Stimulated activated effector memory CD8-positive, alpha-beta T cell treated with anti-CD3 and anti-CD28 coated beads, Interleukin-12 subunit alpha, Interleukin-12 subunit beta, amount 100 ng/mL, for 72 hours (primary cell): ENCODE measurements around the gene SOX8.
A peak's percentile ranks its signal among the peaks of the same experiment; 100 is the strongest.

ENCODE experiments used
- ATAC-seq: fragments of 150-1000 bp; cut with Tn5 transposase; 2 replicates; pipeline ENCODE4 v1.10.0; 2021
- DNase-seq, 2 donors: peaks; one replicate each; pipeline ENCODE4 v3.0.0; 2021 to 2022; ENCODE audit warnings: low spot score in 2 of 2
- H3K27ac Mint-ChIP-seq: one replicate; pipeline ENCODE4 v1.8.0; 2022; ENCODE audit warnings: mild to moderate bottlenecking, mixed read lengths
- H3K36me3 Mint-ChIP-seq: one replicate; pipeline ENCODE4 v1.8.0; 2022; ENCODE audit warnings: mild to moderate bottlenecking, mixed read lengths
- H3K4me1 Mint-ChIP-seq: one replicate; pipeline ENCODE4 v1.8.0; 2022; ENCODE audit warnings: mixed read lengths
- H3K4me3 Mint-ChIP-seq: one replicate; pipeline ENCODE4 v1.8.0; 2022; ENCODE audit warnings: mild to moderate bottlenecking, mixed read lengths
- H3K9me3 Mint-ChIP-seq: one replicate; pipeline ENCODE4 v1.8.0; 2022; ENCODE audit warnings: mixed read lengths

Gene SOX8

GRCh38 chr16:999677-1000076 is 18.1 kb downstream of the SOX8 start:
- Mint-ChIP-seq H3K27ac (peak overlapping the region; percentile 89), H3K9me3 (no peaks in the 10 kb centered on the region), H3K4me3 (no peak overlapping the region), H3K4me1 (peaks cover 64% of the 10 kb centered on the region), H3K36me3 (no peaks in the 10 kb centered on the region)
- DNase-seq (no peak), ATAC-seq (no peak)

DNA sequence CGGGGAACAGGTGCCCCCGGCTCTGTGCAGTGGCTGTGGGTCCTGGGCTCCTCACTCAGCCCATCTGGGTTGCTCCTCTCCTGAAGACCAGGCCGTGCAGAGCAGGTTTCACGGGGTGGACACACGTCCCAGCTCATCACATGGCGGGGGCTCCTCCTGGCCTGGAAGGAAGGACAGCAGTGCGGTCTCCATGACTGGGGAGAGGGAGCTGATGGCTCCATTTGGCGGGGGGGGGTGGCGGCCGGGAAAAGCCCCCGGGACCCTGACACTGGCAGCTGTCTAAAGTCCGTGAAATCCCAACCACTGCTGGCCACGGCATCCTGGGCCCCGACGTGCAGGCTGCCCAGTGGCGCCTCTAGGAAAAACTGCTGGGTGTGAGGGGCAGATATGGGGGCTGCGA is 19.0 kb downstream of the SOX8 start:
- H3K27ac Mint-ChIP-seq, result no peak overlapping the region
- H3K9me3 Mint-ChIP-seq, result no peaks in the 10 kb centered on the region
- H3K4me3 Mint-ChIP-seq, result no peak overlapping the region
- no peak for ATAC-seq
- H3K4me1 Mint-ChIP-seq, result peaks cover 56% of the 10 kb centered on the region
- no peaks in the 10 kb centered on the region for H3K36me3 Mint-ChIP-seq
- DNase-seq, result no peak

- ATAC-seq (no peak), DNase-seq (no peak)
- Mint-ChIP-seq H3K36me3 (no peaks in the 10 kb centered on the region), H3K27ac (no peak overlapping the region), H3K4me3 (no peak overlapping the region), H3K4me1 (peaks cover 56% of the 10 kb centered on the region), H3K9me3 (no peaks in the 10 kb centered on the region)
These were observed 19.5 kb downstream of the SOX8 start for GRCh38 chr16:1001096-1001495.

DNA sequence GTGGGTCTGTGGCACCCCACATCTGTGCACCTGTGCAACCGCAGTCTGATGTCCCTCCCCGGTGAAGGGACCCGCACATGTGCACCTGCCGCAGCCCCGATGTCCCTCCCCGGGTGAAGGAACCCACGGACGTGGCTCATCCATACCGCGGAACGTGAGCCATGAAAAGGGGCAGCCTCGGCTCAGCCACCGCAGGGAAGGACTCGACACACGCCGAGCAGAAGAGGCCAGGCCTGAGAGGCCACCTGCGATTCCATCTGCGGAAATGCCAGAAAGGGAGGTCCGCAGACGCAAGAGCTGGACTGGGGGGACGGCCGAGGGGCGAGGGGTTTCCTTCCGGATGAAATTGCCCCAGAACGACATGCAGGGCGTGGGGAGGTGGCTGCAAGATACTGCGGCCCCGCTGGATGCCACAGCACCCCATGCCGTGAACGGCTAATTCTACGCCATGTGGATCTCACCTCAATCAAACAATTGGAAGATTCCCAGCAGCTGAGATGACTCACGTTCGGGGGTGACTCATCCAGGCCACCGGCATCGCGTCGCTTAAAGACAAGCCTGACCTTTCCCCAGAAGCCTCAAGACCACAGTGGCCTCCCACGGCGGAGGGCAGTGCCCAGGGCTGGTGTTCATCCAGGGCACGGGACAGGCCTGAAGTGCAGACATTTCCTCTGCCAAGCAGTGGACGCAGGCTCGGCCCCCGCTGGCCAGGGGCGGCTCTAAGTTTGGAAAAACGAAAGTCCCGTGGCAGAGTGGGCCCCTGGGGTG is 21.0 kb downstream of the SOX8 start:
- DNase-seq (peak; percentile 56 to 75), ATAC-seq (peak; percentile 77)
- no peaks in the 10 kb centered on the region for H3K36me3 Mint-ChIP-seq
- H3K27ac Mint-ChIP-seq, result peak overlapping the region; percentile 70
- peaks cover 44% of the 10 kb centered on the region for H3K4me1 Mint-ChIP-seq
- peak overlapping the region; percentile 64 for H3K4me3 Mint-ChIP-seq
- H3K9me3 Mint-ChIP-seq, result no peaks in the 10 kb centered on the region

DNA sequence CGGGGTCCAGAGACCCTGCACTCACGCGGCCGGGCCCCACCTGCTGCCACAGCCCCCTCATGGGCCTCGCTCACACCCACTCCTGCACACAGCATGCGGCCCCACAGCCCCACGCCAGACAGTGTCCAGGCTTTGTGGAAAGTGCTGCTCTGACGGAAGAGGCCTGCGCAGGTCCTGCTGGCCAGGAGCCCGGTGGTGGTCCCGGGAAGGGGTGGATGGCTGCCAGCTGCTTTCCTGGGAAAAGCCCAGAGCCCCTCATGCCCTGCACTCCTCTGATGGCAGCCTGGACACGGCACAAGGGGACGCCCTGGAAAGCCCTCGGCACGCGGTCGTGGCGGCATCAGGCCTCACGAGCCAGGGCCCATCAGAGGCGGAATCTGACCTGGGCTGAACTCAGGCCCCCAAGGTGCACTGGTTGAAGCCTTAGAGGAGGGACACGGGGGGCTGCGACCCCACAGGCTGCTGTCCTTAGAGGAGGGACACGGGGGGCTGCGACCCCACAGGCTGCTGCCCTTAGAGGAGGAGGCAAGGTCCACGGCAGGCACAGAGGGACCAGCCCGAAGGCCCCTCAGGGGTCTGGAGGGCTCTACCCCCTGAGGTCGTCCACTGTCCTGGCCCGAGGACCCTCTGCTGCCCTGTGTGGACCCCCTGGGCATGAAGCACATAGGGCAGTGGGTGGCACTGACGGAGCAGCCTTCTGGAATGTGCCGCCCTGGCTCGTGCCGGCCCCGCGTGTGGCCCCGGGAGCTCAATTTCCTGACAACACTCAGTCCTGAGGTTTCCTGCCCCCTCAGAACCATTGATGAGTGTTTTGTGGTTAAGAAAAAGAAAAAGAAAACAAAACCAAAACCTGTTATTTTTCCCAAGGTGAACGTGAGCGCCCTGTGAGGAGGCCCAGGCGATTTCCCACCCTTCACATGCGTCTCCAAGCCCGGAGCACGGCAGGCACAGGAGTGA is 22.1 kb downstream of the SOX8 start:
- Mint-ChIP-seq H3K27ac (peak overlapping the region; percentile 84), H3K4me1 (peaks cover 33% of the 10 kb centered on the region), H3K9me3 (no peaks in the 10 kb centered on the region), H3K4me3 (peak overlapping the region; percentile 64), H3K36me3 (no peaks in the 10 kb centered on the region)
- no peak for DNase-seq
- ATAC-seq, result peak; percentile 72

DNA sequence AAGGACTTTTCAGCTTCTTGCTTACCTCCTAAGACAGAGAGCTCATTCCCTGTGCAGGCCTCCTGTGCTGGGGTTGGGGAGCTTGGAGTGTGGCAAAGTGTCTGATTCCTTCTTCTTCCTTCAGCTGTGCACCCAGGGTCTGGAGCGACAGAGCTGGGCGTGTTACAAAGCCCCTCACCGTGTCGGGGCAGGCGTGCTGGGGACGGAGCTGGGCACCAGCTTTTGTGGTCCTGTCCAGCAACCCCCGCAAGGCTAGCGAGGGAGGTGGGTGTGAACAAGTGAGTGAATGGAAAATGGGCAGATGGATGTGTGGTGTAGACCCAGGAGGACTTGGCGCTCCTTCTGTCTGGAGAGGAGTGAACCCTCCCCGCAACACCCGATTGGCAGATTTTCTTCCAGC is 23.7 kb downstream of the SOX8 start:
- Mint-ChIP-seq H3K4me1 (peaks cover 30% of the 10 kb centered on the region), H3K9me3 (no peaks in the 10 kb centered on the region), H3K4me3 (no peak overlapping the region), H3K27ac (no peak overlapping the region), H3K36me3 (no peaks in the 10 kb centered on the region)
- DNase-seq, result no peak
- ATAC-seq, result no peak

DNA sequence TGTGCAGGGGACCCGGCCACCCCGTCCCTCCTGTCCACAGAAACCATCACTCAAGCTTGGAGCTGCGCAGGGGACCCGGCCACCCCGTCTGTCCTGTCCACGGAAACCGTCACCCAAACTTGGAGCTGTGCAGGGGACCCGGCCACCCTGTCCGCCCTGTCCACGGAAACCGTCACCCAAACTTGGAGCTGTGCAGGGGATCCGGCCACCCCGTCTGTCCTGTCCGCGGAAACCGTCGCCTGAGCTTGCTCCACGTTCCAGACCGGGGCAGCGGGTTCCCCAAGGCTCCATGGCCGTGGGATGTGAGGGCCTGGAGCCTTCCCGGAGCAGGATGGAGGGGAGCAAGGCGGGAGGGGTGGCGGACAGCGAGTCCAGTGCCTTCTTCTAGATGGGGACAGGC is 25.2 kb downstream of the SOX8 start:
- Mint-ChIP-seq H3K27ac (no peak overlapping the region), H3K36me3 (no peaks in the 10 kb centered on the region), H3K9me3 (no peaks in the 10 kb centered on the region), H3K4me3 (no peak overlapping the region), H3K4me1 (peaks cover 30% of the 10 kb centered on the region)
- ATAC-seq (no peak), DNase-seq (no peak)

GRCh38 chr16:1007284-1007850 is 25.8 kb downstream of the SOX8 start:
- Mint-ChIP-seq H3K9me3 (no peaks in the 10 kb centered on the region), H3K36me3 (no peaks in the 10 kb centered on the region), H3K4me1 (peaks cover 25% of the 10 kb centered on the region), H3K4me3 (no peak overlapping the region), H3K27ac (no peak overlapping the region)
- DNase-seq (no peak), ATAC-seq (no peak)

GRCh38 chr16:1008085-1008484 is 26.5 kb downstream of the SOX8 start:
- Mint-ChIP-seq H3K36me3 (no peaks in the 10 kb centered on the region), H3K27ac (no peak overlapping the region), H3K9me3 (no peaks in the 10 kb centered on the region), H3K4me3 (no peak overlapping the region), H3K4me1 (peaks cover 18% of the 10 kb centered on the region)
- no peak for ATAC-seq
- no peak for DNase-seq

DNA sequence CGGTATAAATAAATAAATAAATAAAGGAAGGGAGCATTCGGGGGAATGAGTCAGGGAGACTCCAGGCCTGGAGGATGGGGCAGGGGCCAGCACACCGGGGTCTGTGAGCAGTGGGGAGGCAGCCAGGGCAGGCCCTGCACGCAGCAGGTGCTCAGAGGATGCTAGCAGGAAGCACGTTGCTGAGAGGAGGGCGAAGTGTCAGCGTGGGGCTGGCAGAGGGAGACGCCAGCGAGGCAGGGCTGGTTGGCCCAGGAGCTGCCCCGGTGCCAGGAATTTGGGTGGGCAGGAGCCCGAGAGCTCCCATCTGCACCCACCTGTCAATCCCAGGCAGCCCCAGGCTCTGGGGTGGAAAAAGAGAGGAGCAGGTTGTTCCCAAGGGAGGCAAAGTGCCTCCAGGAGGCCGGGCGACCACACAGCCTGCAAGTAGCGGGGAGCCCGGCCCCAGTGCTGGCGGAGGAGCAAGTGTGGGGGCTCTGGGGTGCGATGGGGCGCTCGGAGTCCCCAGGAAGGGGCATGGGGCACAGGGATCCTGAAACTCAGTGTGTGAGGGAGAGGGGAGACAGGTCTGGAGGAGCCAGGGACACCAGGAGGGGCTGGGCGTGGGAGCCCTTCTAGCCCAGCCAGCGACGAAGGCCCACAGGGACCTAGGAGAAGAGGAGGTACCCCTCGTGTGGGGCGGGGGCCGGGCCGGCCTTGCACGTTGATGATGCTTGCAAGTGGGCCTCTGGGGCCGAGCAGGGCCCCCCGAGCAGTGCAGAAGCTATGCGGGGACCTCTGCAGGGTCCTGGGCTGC is 28.0 kb downstream of the SOX8 start:
- ATAC-seq (no peak), DNase-seq (no peak)
- H3K27ac Mint-ChIP-seq, result peak overlapping the region; percentile 48
- H3K36me3 Mint-ChIP-seq, result no peaks in the 10 kb centered on the region
- H3K4me3 Mint-ChIP-seq, result no peak overlapping the region
- no peaks in the 10 kb centered on the region for H3K9me3 Mint-ChIP-seq
- peaks cover 7% of the 10 kb centered on the region for H3K4me1 Mint-ChIP-seq

DNA sequence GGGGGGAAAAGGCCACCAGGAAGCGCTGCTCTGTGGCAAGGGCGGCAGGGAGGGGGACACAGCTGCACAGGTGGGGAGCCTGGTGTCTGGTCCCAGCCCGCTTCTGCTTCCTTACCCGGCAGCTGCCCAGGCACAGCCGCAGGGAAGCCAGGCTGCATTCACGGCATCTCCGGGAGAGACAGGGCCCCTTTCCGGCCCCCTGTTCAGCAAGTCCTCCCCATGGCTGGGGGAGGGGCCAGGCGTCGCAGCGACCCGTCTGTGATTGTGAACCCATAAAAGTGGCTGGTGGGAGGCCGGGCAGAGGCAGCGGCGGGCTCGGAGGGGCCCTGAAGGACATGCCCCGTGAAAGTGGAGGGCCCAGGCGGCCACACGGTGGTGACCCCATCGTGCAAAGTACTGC is 28.7 kb downstream of the SOX8 start:
- no peak for DNase-seq
- H3K4me1 Mint-ChIP-seq, result peaks cover 6% of the 10 kb centered on the region
- no peak for ATAC-seq
- no peak overlapping the region for H3K4me3 Mint-ChIP-seq
- no peaks in the 10 kb centered on the region for H3K9me3 Mint-ChIP-seq
- H3K36me3 Mint-ChIP-seq, result no peaks in the 10 kb centered on the region
- H3K27ac Mint-ChIP-seq, result no peak overlapping the region

DNA sequence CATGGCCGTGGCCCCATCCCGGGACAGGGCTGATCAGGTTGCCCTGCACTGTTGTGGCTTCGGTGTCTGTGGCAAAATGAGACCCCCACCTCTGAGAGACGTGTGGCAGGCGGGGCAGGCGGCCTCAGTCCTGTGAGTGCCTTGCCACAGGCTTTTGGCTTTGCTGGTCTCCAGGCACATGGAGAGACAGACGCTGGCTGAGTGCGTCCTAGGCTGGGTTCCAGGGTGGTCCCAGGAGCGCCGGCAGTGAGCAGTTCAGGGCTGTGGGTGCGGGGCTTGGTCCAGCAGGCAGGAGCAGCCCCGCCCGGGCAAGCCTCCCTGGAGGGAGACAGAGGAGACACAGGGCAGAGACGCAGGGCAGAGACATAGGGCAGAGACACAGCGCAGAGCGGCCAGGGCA is 29.2 kb downstream of the SOX8 start:
- no peak overlapping the region for H3K4me3 Mint-ChIP-seq
- no peaks in the 10 kb centered on the region for H3K36me3 Mint-ChIP-seq
- ATAC-seq, result no peak
- H3K9me3 Mint-ChIP-seq, result no peaks in the 10 kb centered on the region
- H3K27ac Mint-ChIP-seq, result no peak overlapping the region
- no peak for DNase-seq
- peaks cover 6% of the 10 kb centered on the region for H3K4me1 Mint-ChIP-seq

- H3K27ac Mint-ChIP-seq, result no peak overlapping the region
These were observed 29.9 kb downstream of the SOX8 start for GRCh38 chr16:1011316-1012082.

DNA sequence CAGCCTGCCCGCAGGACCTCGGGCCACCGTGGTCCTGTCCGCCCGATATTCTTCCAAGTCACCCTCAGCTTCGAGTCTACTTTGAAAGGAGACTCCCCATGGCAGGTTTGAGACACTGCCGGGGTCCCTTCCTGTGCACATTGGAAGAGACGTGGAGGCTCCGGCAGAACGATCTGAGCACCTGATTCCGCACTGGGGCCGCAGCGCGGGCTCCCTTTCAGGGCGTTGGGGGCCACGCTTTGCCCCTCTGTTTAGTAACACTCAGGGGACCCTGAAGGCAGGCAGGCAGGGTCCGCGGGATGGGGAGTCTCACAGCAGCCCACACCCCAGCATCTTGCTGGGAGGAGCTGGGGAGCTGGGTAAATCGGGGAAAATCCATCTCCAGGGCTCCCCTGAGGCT is 30.6 kb downstream of the SOX8 start:
- DNase-seq (no peak), ATAC-seq (no peak)
- Mint-ChIP-seq H3K36me3 (no peaks in the 10 kb centered on the region), H3K4me3 (no peak overlapping the region), H3K4me1 (no peaks in the 10 kb centered on the region), H3K9me3 (no peaks in the 10 kb centered on the region), H3K27ac (no peak overlapping the region)

More at GRCh38 chr16:1011316-1012082, 29.9 kb downstream of the SOX8 start:
- Mint-ChIP-seq H3K4me3 (no peak overlapping the region), H3K9me3 (no peaks in the 10 kb centered on the region), H3K36me3 (no peaks in the 10 kb centered on the region), H3K4me1 (no peaks in the 10 kb centered on the region)
- DNase-seq, result no peak
- ATAC-seq, result no peak
